ENCODE measurements around the gene F2RL2.

GRCh38 chr5:76582230-76583162, 40.7 kb downstream of the F2RL2 start:
- no peak for TF ChIP-seq CTCF (IDR thresholded peaks at IDR 0.05)
- no peak for TF ChIP-seq POLR2A (IDR thresholded peaks at IDR 0.05)
- peak; percentile 23 to 50 for TF ChIP-seq EP300 (IDR thresholded peaks at IDR 0.05)

Data from tibial nerve (tissue), 4 donors.